Upper lobe of left lung (tissue), 4 donors: ENCODE data around the gene ZNF485.

Source experiments
- POLR2A ChIP-seq, 4 donors: fragments of 450-650 bp; IDR thresholded peaks; one replicate each; pipeline ENCODE4 v1.5.1; 2016 to 2017; ENCODE audit warnings: antibody characterized with exemption in 4 of 4, mild to moderate bottlenecking in 2 of 4
- TF ChIP-seq, protein P1 (sequence below), 6 experiments: fragments of 450-650 bp in 4 of 6; fragments of 200-600 bp in 2 of 6; sonication (generic) in 2 of 6; IDR thresholded peaks; one replicate each; pipeline ENCODE4 v1.5.1; 2016 to 2019; ENCODE audit warnings: antibody characterized with exemption in 6 of 6

DNA sequence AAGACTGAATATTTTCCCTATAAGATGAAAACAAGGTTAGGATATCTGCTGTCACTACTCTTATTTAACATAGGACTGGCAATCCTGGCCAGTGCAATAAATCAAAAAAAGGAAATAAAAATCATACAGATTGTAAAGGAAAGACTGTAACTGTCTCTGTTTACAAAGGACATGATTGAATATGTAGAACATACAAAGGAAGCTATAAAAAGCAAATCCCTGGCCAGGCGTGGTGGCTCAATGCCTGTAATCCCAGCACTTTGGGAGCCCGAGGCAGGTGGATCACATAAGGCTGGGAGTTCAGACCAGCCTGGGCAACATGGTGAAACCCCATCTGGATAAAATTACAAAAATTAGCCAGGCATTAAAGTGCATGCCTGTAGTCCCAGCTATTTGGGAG is 15.8 kb downstream of the ZNF485 start:
- TF ChIP-seq, protein P1, sequence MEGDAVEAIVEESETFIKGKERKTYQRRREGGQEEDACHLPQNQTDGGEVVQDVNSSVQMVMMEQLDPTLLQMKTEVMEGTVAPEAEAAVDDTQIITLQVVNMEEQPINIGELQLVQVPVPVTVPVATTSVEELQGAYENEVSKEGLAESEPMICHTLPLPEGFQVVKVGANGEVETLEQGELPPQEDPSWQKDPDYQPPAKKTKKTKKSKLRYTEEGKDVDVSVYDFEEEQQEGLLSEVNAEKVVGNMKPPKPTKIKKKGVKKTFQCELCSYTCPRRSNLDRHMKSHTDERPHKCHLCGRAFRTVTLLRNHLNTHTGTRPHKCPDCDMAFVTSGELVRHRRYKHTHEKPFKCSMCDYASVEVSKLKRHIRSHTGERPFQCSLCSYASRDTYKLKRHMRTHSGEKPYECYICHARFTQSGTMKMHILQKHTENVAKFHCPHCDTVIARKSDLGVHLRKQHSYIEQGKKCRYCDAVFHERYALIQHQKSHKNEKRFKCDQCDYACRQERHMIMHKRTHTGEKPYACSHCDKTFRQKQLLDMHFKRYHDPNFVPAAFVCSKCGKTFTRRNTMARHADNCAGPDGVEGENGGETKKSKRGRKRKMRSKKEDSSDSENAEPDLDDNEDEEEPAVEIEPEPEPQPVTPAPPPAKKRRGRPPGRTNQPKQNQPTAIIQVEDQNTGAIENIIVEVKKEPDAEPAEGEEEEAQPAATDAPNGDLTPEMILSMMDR (IDR thresholded peaks at IDR 0.05), result no peak
- TF ChIP-seq POLR2A (IDR thresholded peaks at IDR 0.05), result no peak
